Measurements from ENCODE around the gene MVB12B.

DNA sequence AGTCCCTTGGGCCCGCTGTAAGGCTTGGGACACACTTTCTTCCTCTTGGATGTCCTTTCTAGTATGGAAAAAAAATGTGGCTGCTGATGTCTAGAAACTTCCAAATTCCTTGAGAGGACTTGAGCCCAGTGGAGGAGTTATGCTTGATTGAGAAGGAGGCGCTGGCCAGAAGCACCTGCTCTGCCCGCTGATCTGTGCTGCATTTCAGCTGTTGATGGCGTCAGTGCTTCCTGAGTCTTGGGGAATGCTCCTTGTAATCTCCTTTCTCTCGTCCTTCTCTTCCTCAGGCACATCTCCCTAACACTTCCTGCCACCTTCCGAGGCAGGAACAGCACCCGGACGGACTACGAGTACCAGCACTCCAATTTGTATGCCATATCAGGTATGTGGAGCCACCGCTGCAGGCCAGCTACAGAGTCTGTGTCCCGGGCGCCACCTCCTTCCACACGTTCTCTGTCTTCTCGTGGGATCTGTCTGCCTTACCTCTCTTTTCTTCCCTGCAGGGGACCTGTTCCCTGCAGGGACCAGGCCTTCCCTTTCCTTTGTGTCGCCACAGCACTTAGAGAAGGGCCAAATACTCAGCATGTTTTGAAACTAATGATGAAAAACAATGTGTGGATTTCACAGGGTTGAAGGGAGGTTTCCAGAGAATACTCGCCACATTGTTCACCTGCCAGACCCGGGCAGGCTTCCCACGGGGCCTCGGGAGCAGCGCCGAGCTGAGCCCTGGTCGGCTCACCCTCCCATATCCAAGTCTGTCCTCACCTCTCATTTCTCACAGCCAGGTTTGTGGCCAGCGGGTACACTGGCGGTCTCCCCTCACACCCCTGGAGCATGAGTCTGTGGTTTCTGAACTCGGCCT, 95.2 kb downstream of the MVB12B start:
- TF ChIP-seq GATA2 (IDR thresholded peaks at IDR 0.05; ENCODE audit: low read depth, low read length), result no peak
- TF ChIP-seq GATA3 (IDR thresholded peaks at IDR 0.05; ENCODE audit: low read depth, low read length), result no peak
